Trophoblast cell (in vitro differentiated cells and primary cell): ENCODE measurements around the gene ZSCAN31.
"Not testable (repeated sequence)": the region's sequence is repeated elsewhere in the genome, so short reads cannot be mapped to it uniquely, and the experiment has no call there.

Source experiments
- DNase-seq, 2 donors: peaks; one replicate each; pipeline ENCODE4 v3.0.0-alpha.2; 2016
- H2AFZ ChIP-seq: 2 replicates; pipeline ENCODE4 v1.6.1; 2013; ENCODE audit warnings: low read length, moderate library complexity, mild to moderate bottlenecking; ENCODE audit not compliant: insufficient read depth, poor library complexity
- H2AK5ac ChIP-seq: 2 replicates; pipeline ENCODE4 v1.6.1; 2013; ENCODE audit warnings: mild to moderate bottlenecking, low read length
- H2BK120ac ChIP-seq: 2 replicates; pipeline ENCODE4 v1.6.1; 2013; ENCODE audit warnings: low read length, mild to moderate bottlenecking, moderate library complexity; ENCODE audit not compliant: insufficient read depth, poor library complexity
- H2BK12ac ChIP-seq: 2 replicates; pipeline ENCODE4 v1.6.1; 2013; ENCODE audit warnings: mild to moderate bottlenecking, low read length, moderate library complexity
- H2BK5ac ChIP-seq: 2 replicates; pipeline ENCODE4 v1.6.1; 2013; ENCODE audit warnings: low read length, low read depth, moderate library complexity, mild to moderate bottlenecking; ENCODE audit not compliant: poor library complexity
- H3K14ac ChIP-seq: 2 replicates; pipeline ENCODE4 v1.6.1; 2013; ENCODE audit warnings: mild to moderate bottlenecking, low read length
- H3K18ac ChIP-seq: 2 replicates; pipeline ENCODE4 v1.6.1; 2013; ENCODE audit warnings: mild to moderate bottlenecking, low read length
- H3K23ac ChIP-seq: 2 replicates; pipeline ENCODE4 v1.6.1; 2013; ENCODE audit warnings: low read length
- H3K27ac ChIP-seq: 2 replicates; pipeline ENCODE4 v1.5.1; 2013; ENCODE audit warnings: low read depth, mild to moderate bottlenecking, inconsistent platforms, low read length, moderate library complexity
- H3K27me3 ChIP-seq: 2 replicates; pipeline ENCODE4 v1.6.1; 2013; ENCODE audit warnings: inconsistent platforms, mild to moderate bottlenecking, low read length, moderate library complexity; ENCODE audit not compliant: insufficient read depth
- H3K36me3 ChIP-seq, 2 experiments: 1 replicate in 1 of 2; 2 replicates in 1 of 2; pipeline ENCODE4 v1.6.1; 2013; ENCODE audit warnings: low read length in 2 of 2, mild to moderate bottlenecking in 2 of 2, moderate library complexity in 1 of 2; ENCODE audit not compliant: insufficient read depth in 2 of 2, control insufficient read depth in 1 of 2
- H3K4ac ChIP-seq: 2 replicates; pipeline ENCODE4 v1.6.1; 2013; ENCODE audit warnings: low read depth, mild to moderate bottlenecking, low read length, moderate library complexity
- H3K4me1 ChIP-seq, 2 experiments: 1 replicate in 1 of 2; 2 replicates in 1 of 2; pipeline ENCODE4 v1.6.1; 2013; ENCODE audit warnings: low read length in 2 of 2, mild to moderate bottlenecking in 2 of 2, moderate library complexity in 1 of 2; ENCODE audit not compliant: insufficient read depth in 2 of 2, control insufficient read depth in 1 of 2
- H3K4me2 ChIP-seq: 2 replicates; pipeline ENCODE4 v1.6.1; 2013; ENCODE audit warnings: inconsistent platforms, mild to moderate bottlenecking, low read length, moderate library complexity
- H3K4me3 ChIP-seq: 2 replicates; pipeline ENCODE4 v1.5.1; 2013; ENCODE audit warnings: mild to moderate bottlenecking, low read depth, low read length, inconsistent platforms
- H3K79me1 ChIP-seq: one replicate; pipeline ENCODE4 v1.6.1; 2013; ENCODE audit warnings: low read length
- H3K79me2 ChIP-seq: 2 replicates; pipeline ENCODE4 v1.6.1; 2013; ENCODE audit warnings: low read length, mild to moderate bottlenecking; ENCODE audit not compliant: control insufficient read depth, insufficient read depth, poor library complexity
- H3K9ac ChIP-seq: 2 replicates; pipeline ENCODE4 v1.6.1; 2013; ENCODE audit warnings: mild to moderate bottlenecking, low read length
- H3K9me3 ChIP-seq: 2 replicates; pipeline ENCODE4 v1.6.1; 2013; ENCODE audit warnings: low read depth, mild to moderate bottlenecking, control low read depth, inconsistent platforms, low read length; ENCODE audit not compliant: insufficient read depth
- H4K12ac ChIP-seq: 2 replicates; pipeline ENCODE4 v1.6.1; 2013; ENCODE audit warnings: low read depth, mild to moderate bottlenecking, low read length, moderate library complexity
- H4K8ac ChIP-seq: 2 replicates; pipeline ENCODE4 v1.6.1; 2013; ENCODE audit warnings: low read depth, mild to moderate bottlenecking, low read length, moderate library complexity
- H4K91ac ChIP-seq: one replicate; pipeline ENCODE4 v1.6.1; 2013; ENCODE audit warnings: low read depth, mild to moderate bottlenecking, low read length, moderate library complexity
- WGBS: extraction: QIAGEN DNeasy Blood & Tissue Kit; methylation state at CpG from one replicate; pipeline ENCODE4 v1.1.7; 2013; ENCODE audit warnings: missing lambda C conversion rate; ENCODE audit not compliant: insufficient read length, insufficient coverage; ENCODE audit errors: extremely low coverage; 5-methylcytosine and 5-hydroxymethylcytosine counted together

ZSCAN31 gene

DNA sequence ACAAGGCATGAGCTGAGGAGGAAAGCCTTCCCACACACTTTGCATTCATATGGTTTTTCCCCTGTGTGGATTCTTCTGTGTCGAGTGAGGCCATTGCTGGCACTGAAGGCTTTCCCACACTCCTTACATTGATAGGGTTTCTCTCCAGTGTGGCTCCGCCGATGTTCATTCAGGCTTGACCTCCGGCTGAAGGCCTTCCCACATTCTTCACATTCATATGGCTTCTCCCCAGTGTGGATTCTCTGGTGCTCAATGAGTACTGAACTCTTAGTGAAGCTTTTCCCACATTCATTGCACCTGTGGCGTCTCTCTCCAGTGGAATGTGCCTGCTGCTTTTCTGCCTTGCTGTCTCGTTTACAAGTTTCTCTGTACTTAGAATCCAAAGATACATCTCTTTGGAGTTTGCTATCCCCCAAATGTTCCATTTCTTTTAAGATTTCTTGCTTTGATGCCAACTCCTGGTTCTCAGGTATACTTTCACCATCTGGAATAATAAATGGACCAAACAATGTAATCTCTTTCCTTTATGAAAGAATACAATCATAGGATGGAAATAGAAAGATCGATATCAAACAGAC lies 9.5 kb downstream of the ZSCAN31 start:
- Histone ChIP-seq H3K23ac (no peak overlapping the region), H3K27ac (no peak overlapping the region), H3K4ac (no peak overlapping the region), H2BK12ac (no peak overlapping the region), H3K9me3 (peaks cover 12% of the 10 kb centered on the region), H4K12ac (no peak overlapping the region), H4K91ac (no peak overlapping the region), H4K8ac (no peak overlapping the region), H3K4me3 (no peak overlapping the region), H3K27me3 (peaks cover 3% of the 10 kb centered on the region), H3K79me1 (no peaks in the 10 kb centered on the region), H2AK5ac (no peak overlapping the region), H3K36me3 (peaks cover 8 to 20% of the 10 kb centered on the region in 2 experiments), H3K18ac (no peak overlapping the region), H3K79me2 (no peaks in the 10 kb centered on the region), H3K14ac (no peak overlapping the region), H2BK5ac (no peak overlapping the region), H3K9ac (no peak overlapping the region), H2AFZ (no peak overlapping the region), H3K4me2 (no peak overlapping the region), H3K4me1 (no peaks in the 10 kb centered on the region), H2BK120ac (no peak overlapping the region)
- DNase-seq: no peak
- no CpG with 5 or more reads among the region's 7 CpGs for WGBS

DNA sequence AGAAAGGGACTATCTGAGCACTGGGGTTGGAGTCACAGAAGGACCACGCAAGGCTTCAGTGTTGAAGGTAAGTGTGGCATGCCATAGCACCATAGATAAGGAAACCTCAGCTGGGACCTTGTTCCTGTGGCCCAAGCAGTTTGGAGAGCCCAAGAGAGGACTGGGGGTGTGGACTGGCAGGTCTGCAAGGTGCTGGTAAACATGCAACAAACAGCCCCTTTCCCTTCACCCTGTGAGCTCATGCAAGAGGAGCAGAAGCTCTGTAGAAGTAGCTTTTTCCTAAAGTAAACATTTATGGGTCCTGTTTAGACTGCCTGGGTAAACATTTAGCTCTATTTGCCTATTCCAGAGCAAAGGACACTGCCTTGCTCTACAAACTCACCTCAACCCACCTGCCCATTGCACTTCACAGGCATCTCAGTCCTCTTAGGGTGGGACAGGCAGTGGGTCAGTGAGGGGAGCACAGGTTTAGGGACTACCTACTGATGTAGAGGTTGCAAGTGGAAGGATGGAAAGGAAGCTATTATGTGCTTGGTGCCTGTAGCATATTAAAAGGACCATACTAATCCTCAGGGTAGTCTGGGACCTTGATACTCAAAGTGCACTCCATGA lies 12.0 kb downstream of the ZSCAN31 start:
- peaks cover 5 to 15% of the 10 kb centered on the region in 2 experiments for H3K36me3 ChIP-seq

DNA sequence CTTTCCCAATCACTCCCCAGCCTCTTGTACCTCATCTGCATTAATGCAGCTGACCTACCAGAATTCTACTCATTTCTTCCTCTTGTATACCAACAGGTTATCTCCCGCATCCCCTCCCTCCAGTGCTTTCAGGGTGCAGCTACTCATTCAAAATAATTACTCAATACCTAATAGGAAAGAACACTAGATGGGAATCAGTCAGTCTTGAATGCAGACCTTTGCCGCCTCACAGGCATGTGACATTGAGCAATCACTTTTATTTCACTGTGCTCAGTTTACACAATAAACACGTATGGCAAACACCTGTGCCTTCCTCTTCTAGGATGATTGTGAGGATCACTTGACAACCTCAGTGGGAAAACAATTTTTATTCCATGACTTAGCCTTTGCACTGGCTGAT lies 13.3 kb downstream of the ZSCAN31 start:
- H4K12ac ChIP-seq: no peak overlapping the region
- no peak overlapping the region for H3K9ac ChIP-seq
- no peak overlapping the region for H3K4me2 ChIP-seq
- no peak overlapping the region for H2BK5ac ChIP-seq
- no peak overlapping the region for H2AK5ac ChIP-seq
- no peaks in the 10 kb centered on the region for H3K79me2 ChIP-seq
- no peak overlapping the region for H4K91ac ChIP-seq
- no peak overlapping the region for H3K18ac ChIP-seq
- H3K4me3 ChIP-seq: no peak overlapping the region
- no peak overlapping the region for H4K8ac ChIP-seq
- no peak overlapping the region for H2AFZ ChIP-seq
- peaks cover 10% of the 10 kb centered on the region for H3K9me3 ChIP-seq
- no peaks in the 10 kb centered on the region for H3K79me1 ChIP-seq
- DNase-seq: no peak
- no CpG with 5 or more reads among the region's 3 CpGs for WGBS
- H3K27ac ChIP-seq: no peak overlapping the region
- no peak overlapping the region for H3K4ac ChIP-seq
- no peak overlapping the region for H2BK12ac ChIP-seq
- no peak overlapping the region for H3K14ac ChIP-seq
- H3K27me3 ChIP-seq: peaks cover 3% of the 10 kb centered on the region
- H3K36me3 ChIP-seq: peaks cover 5 to 15% of the 10 kb centered on the region in 2 experiments
- no peaks in the 10 kb centered on the region for H3K4me1 ChIP-seq
- H2BK120ac ChIP-seq: no peak overlapping the region
- H3K23ac ChIP-seq: no peak overlapping the region

More for the DNA sequence above, 12.0 kb downstream of the ZSCAN31 start:
- Histone ChIP-seq H3K79me1 (no peaks in the 10 kb centered on the region), H3K14ac (no peak overlapping the region), H2BK5ac (no peak overlapping the region), H3K4ac (no peak overlapping the region), H3K4me2 (no peak overlapping the region), H3K9ac (no peak overlapping the region), H3K9me3 (peaks cover 12% of the 10 kb centered on the region), H3K18ac (no peak overlapping the region), H2AFZ (no peak overlapping the region), H4K12ac (no peak overlapping the region), H4K91ac (no peak overlapping the region), H2BK12ac (no peak overlapping the region), H3K79me2 (no peaks in the 10 kb centered on the region), H2AK5ac (no peak overlapping the region), H3K4me1 (no peaks in the 10 kb centered on the region), H3K27me3 (peaks cover 3% of the 10 kb centered on the region), H3K23ac (no peak overlapping the region), H3K27ac (no peak overlapping the region), H3K4me3 (no peak overlapping the region), H2BK120ac (no peak overlapping the region), H4K8ac (no peak overlapping the region)
- DNase-seq: no peak
- WGBS: no CpG with 5 or more reads among the region's 1 CpG

DNA sequence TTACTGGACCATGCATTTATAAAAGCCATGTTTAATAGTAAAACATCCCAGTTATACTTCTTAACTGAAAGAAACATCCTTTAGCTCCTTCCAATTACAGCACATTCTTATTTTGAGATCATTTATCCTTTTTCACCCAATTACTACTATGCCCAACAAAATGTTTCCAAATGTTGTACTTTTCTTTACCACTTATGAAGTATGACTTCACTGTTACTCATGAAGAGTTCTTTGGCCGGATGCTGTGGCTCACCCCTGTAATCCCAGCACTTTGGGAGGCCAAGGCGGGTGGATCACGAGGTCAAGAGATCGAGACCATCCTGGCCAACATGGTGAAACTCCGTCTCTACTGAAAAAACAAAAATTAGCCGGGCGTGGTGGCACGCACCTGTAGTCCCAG lies 18.1 kb downstream of the ZSCAN31 start:
- H2BK5ac ChIP-seq, H2BK12ac ChIP-seq, H3K27ac ChIP-seq, H2AK5ac ChIP-seq, H3K79me1 ChIP-seq, H3K27me3 ChIP-seq, H2AFZ ChIP-seq, H3K36me3 ChIP-seq, H3K79me2 ChIP-seq, H3K4me1 ChIP-seq, H4K12ac ChIP-seq, H4K8ac ChIP-seq, H3K14ac ChIP-seq, H3K9ac ChIP-seq, H3K18ac ChIP-seq, DNase-seq, H3K4me3 ChIP-seq, H3K4me2 ChIP-seq, H3K23ac ChIP-seq, H3K9me3 ChIP-seq, H2BK120ac ChIP-seq, H3K4ac ChIP-seq, H4K91ac ChIP-seq: not testable (repeated sequence)
- WGBS: no CpG with 5 or more reads among the region's 8 CpGs
